IMR-90 (cell line): ENCODE measurements around the gene GRIA3. TPM values are rescaled to one million over a fixed set of nuclear protein-coding genes. Genes with fewer than 3 reads are reported as not detected.

Experiments
- ATAC-seq: fragments of 200-7000 bp; cut with Tn5 transposase; 2 replicates; pipeline ENCODE4 v1.9.1; 2020; ENCODE audit warnings: low read depth, mild to moderate bottlenecking, moderate library complexity
- BruUV-seq: library from RNA; stranded (reverse); fragments of 400-500 nt; replicated peaks from 2 replicates; lab custom pipeline; 2021; lab: Mats Ljungman, UMichigan
- CTCF ChIA-PET: fragments of 300-600 bp; formaldehyde crosslinking; extraction: SDS; loops from one replicate; lab custom pipeline; 2021; ENCODE audit warnings: antibody characterized with exemption; lab: Yijun Ruan, JAX
- POLR2A ChIA-PET: fragments of 300-600 bp; sonication (Branson Sonifier 250); formaldehyde crosslinking; loops from one replicate; lab custom pipeline; 2022; ENCODE audit warnings: antibody characterized with exemption; ENCODE audit not compliant: unreplicated experiment; lab: Charles Lee
- DNase-seq: peaks from one replicate; pipeline ENCODE4 v3.0.0; 2013
- H2AFZ ChIP-seq: replicated peaks from 2 replicates; pipeline ENCODE3; 2013; ENCODE audit warnings: low read length, mild to moderate bottlenecking; ENCODE audit not compliant: poor library complexity
- H2AK5ac ChIP-seq: 2 replicates; pipeline ENCODE4 v1.6.1; 2013; ENCODE audit warnings: low read depth, low read length, inconsistent platforms
- H2AK9ac ChIP-seq: replicated peaks from 2 replicates; pipeline ENCODE3; 2013; ENCODE audit warnings: mild to moderate bottlenecking, low read depth, low read length, moderate library complexity; ENCODE audit not compliant: poor library complexity
- H2BK120ac ChIP-seq: 2 replicates; pipeline ENCODE4 v1.6.1; 2013; ENCODE audit warnings: low read depth, low read length, inconsistent platforms
- H2BK15ac ChIP-seq: 3 replicates; pipeline ENCODE4 v1.6.1; 2013; ENCODE audit warnings: low read depth, low read length, inconsistent platforms
- H2BK20ac ChIP-seq: 2 replicates; pipeline ENCODE4 v1.6.1; 2013; ENCODE audit warnings: low read depth, mild to moderate bottlenecking, inconsistent platforms, low read length, moderate library complexity
- H2BK5ac ChIP-seq: 2 replicates; pipeline ENCODE4 v1.6.1; 2013; ENCODE audit warnings: mild to moderate bottlenecking, low read depth, low read length, inconsistent platforms; ENCODE audit not compliant: poor library complexity, severe bottlenecking
- H3K14ac ChIP-seq: replicated peaks from 2 replicates; pipeline ENCODE4 v1.6.1; 2013; ENCODE audit warnings: low read depth, low read length, inconsistent platforms
- H3K18ac ChIP-seq: 2 replicates; pipeline ENCODE4 v1.6.1; 2013; ENCODE audit warnings: low read depth, low read length, control low read depth
- H3K23ac ChIP-seq: 2 replicates; pipeline ENCODE4 v1.6.1; 2013; ENCODE audit warnings: low read depth, low read length, inconsistent platforms
- H3K27ac ChIP-seq: 2 replicates; pipeline ENCODE4 v1.5.1; 2013; ENCODE audit warnings: mild to moderate bottlenecking, control low read depth, low read length; ENCODE audit not compliant: insufficient read depth
- H3K27me3 ChIP-seq: 2 replicates; pipeline ENCODE4 v1.6.1; 2013; ENCODE audit warnings: low read length; ENCODE audit not compliant: control insufficient read depth, insufficient read depth
- H3K36me3 ChIP-seq: 2 replicates; pipeline ENCODE4 v1.6.1; 2013; ENCODE audit warnings: low read length, mixed read lengths; ENCODE audit not compliant: control insufficient read depth, insufficient read depth
- H3K4ac ChIP-seq: 2 replicates; pipeline ENCODE4 v1.6.1; 2013; ENCODE audit warnings: low read depth, low read length, inconsistent platforms
- H3K4me1 ChIP-seq: 2 replicates; pipeline ENCODE4 v1.6.1; 2013; ENCODE audit warnings: low read length, mixed read lengths; ENCODE audit not compliant: control insufficient read depth, insufficient read depth
- H3K4me2 ChIP-seq: 2 replicates; pipeline ENCODE4 v1.6.1; 2013; ENCODE audit warnings: low read depth, mild to moderate bottlenecking, control low read depth, low read length, moderate library complexity
- H3K4me3 ChIP-seq: 2 replicates; pipeline ENCODE4 v1.5.1; 2013; ENCODE audit warnings: low read depth, mild to moderate bottlenecking, control low read depth, low read length, moderate library complexity; ENCODE audit not compliant: insufficient read depth
- H3K56ac ChIP-seq: 2 replicates; pipeline ENCODE4 v1.6.1; 2013; ENCODE audit warnings: low read length, inconsistent platforms; ENCODE audit not compliant: insufficient read depth; ENCODE audit errors: extremely low read depth
- H3K79me1 ChIP-seq, 2 experiments: 2 replicates each; pipeline ENCODE4 v1.6.1; 2013; ENCODE audit warnings: low read length in 2 of 2, inconsistent platforms in 1 of 2, low read depth in 1 of 2
- H3K9ac ChIP-seq: 2 replicates; pipeline ENCODE4 v1.6.1; 2013; ENCODE audit warnings: low read depth, low read length, control low read depth
- H3K9me1 ChIP-seq: 2 replicates; pipeline ENCODE4 v1.6.1; 2013; ENCODE audit warnings: low read length, inconsistent platforms; ENCODE audit not compliant: insufficient read depth
- H3K9me3 ChIP-seq: 2 replicates; pipeline ENCODE4 v1.6.1; 2013; ENCODE audit warnings: low read length; ENCODE audit not compliant: control insufficient read depth, insufficient read depth
- H4K20me1 ChIP-seq: 2 replicates; pipeline ENCODE4 v1.6.1; 2013; ENCODE audit warnings: low read length, inconsistent platforms; ENCODE audit not compliant: insufficient read depth
- H4K5ac ChIP-seq: 2 replicates; pipeline ENCODE4 v1.6.1; 2013; ENCODE audit warnings: mild to moderate bottlenecking, low read depth, low read length, control low read depth
- H4K8ac ChIP-seq, 2 experiments: 2 replicates each; pipeline ENCODE4 v1.6.1; 2013; ENCODE audit warnings: low read depth in 2 of 2, low read length in 2 of 2, control low read depth in 1 of 2, inconsistent platforms in 1 of 2
- H4K91ac ChIP-seq: 2 replicates; pipeline ENCODE4 v1.6.1; 2013; ENCODE audit warnings: low read depth, low read length, inconsistent platforms; ENCODE audit not compliant: insufficient read depth
- CEBPB ChIP-seq: IDR thresholded peaks from 2 replicates; pipeline ENCODE4 v1.6.1; 2012; ENCODE audit warnings: low read depth, low read length, improper control_type of control experiment
- CHD1 ChIP-seq: IDR thresholded peaks from 2 replicates; pipeline ENCODE4 v1.6.1; 2012; ENCODE audit warnings: low read depth, low read length, improper control_type of control experiment
- FOS ChIP-seq: fragments of 150-350 bp; IDR thresholded peaks from 2 replicates; pipeline ENCODE4 v1.6.1; 2016; ENCODE audit warnings: low read depth, low read length
- MAFK ChIP-seq: IDR thresholded peaks from 2 replicates; pipeline ENCODE4 v1.6.1; 2012; ENCODE audit warnings: low read depth, low read length, improper control_type of control experiment
- MAZ ChIP-seq: IDR thresholded peaks from 2 replicates; pipeline ENCODE4 v1.6.1; 2012; ENCODE audit warnings: low read depth, mild to moderate bottlenecking, low read length, improper control_type of control experiment, moderate library complexity, borderline replicate concordance
- MXI1 ChIP-seq: IDR thresholded peaks from 2 replicates; pipeline ENCODE4 v1.6.1; 2012; ENCODE audit warnings: low read depth, mild to moderate bottlenecking, low read length, moderate library complexity, borderline replicate concordance
- NFE2L2 ChIP-seq: fragments of 150-350 bp; IDR thresholded peaks from 2 replicates; pipeline ENCODE4 v1.6.1; 2016; ENCODE audit warnings: low read depth, mild to moderate bottlenecking, low read length
- POLR2A ChIP-seq: IDR thresholded peaks from 2 replicates; pipeline ENCODE4 v1.6.1; 2012; ENCODE audit warnings: mild to moderate bottlenecking, low read depth, low read length
- RCOR1 ChIP-seq: IDR thresholded peaks from 2 replicates; pipeline ENCODE4 v1.6.1; 2012; ENCODE audit warnings: mild to moderate bottlenecking, low read length, improper control_type of control experiment; ENCODE audit not compliant: insufficient replicate concordance
- RFX5 ChIP-seq: IDR thresholded peaks from 2 replicates; pipeline ENCODE4 v1.8.0; 2012; ENCODE audit warnings: low read depth, mild to moderate bottlenecking, low read length, moderate library complexity
- SMC3 ChIP-seq: fragments of 150-350 bp; IDR thresholded peaks from 2 replicates; pipeline ENCODE4 v1.6.1; 2016; ENCODE audit warnings: low read depth, mild to moderate bottlenecking, antibody characterized with exemption, low read length, moderate library complexity
- dilution Hi-C: fragments of 300-500 bp; cut with HindIII; formaldehyde crosslinking; loops from one replicate; pipeline ENCODE4 v1.14.3; 2018; ENCODE audit warnings: low sequenced_read_pairs; ENCODE audit not compliant: unreplicated experiment
- in situ Hi-C: fragments of 300-500 bp; cut with MboI; formaldehyde crosslinking; loops from 3 replicates; pipeline ENCODE4 v1.14.3; 2019; ENCODE audit warnings: low sequenced_read_pairs, inconsistent platforms, mixed read lengths
- intact Hi-C: fragments of 100-400 bp; cut with micrococcal nuclease; formaldehyde crosslinking; loops from 2 replicates; pipeline ENCODE4 v1.10.0; 2022
- polyA plus RNA-seq, 3 experiments: library from polyadenylated mRNA; depleted of rRNA; stranded (reverse); fragments of >200 nt; gene quantifications; 2 replicates each; pipeline ENCODE4 v1.2.3, GENCODE V29; 2012; ENCODE audit warnings: low replicate concordance in 1 of 3
- total RNA-seq: library from RNA; depleted of rRNA; stranded (reverse); fragments of >200 nt; gene quantifications from 2 replicates; pipeline ENCODE4 v1.2.3, GENCODE V29; 2012
- TF ChIP-seq, protein P1 (sequence below): fragments of 150-350 bp; IDR thresholded peaks from 2 replicates; pipeline ENCODE4 v1.6.1; 2016; ENCODE audit warnings: low read depth, mild to moderate bottlenecking, low read length, moderate library complexity, borderline replicate concordance
- TF ChIP-seq, protein P2 (sequence below): fragments of 150-350 bp; IDR thresholded peaks from 2 replicates; pipeline ENCODE4 v1.6.1; 2017; ENCODE audit warnings: mild to moderate bottlenecking, antibody characterized with exemption, low read length, low read depth
- TF ChIP-seq, protein P3 (sequence below): conservative IDR thresholded peaks from 2 replicates; pipeline ENCODE4 v1.5.1; 2012; ENCODE audit warnings: mild to moderate bottlenecking, low read depth, low read length, improper control_type of control experiment

GRIA3 gene
- total and polyA plus RNA-seq, 2 of the 4 experiments (the other 2 are of a cell fraction), result not detected

DNA sequence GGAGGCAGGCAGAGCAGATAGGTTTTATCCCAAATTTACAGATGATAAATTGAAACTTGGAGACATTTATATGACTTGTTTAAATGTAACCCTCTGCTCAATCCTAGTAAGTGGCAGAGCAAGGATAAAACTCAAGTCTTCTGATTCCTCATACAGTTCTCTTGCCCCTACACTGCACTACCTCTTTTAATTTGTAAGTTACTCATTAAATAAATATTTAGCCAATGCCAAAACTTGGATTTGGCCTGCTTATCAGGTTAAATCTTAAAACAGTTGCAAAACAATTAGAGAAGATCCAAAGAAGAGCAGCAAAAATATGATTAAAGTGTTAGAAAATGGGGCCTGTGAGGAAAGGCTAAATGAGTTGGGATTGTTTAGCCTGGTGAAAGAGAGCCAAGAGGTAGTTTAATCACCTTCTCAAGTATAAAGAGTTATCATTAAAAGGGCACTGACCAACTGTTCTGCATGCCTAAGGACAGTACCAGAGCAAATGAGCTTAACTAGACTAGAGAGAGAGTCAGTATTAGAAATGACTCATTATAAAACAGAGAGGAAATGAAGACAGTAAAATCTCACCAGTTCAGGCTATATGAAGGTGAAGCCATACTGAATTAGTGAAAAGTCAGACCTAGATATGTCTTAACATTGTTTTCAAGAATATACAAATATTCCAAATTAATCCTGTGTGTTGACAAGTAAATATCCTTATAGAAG lies 146.3 kb downstream of the GRIA3 start:
- Histone ChIP-seq H3K18ac (no peak overlapping the region), H2AK5ac (no peak overlapping the region), H3K9me1 (no peaks in the 10 kb centered on the region), H2BK5ac (no peak overlapping the region), H3K4me1 (no peaks in the 10 kb centered on the region), H3K27me3 (no peaks in the 10 kb centered on the region), H2BK20ac (no peak overlapping the region), H3K4me2 (no peak overlapping the region), H2AK9ac (no peak overlapping the region), H3K9me3 (no peaks in the 10 kb centered on the region), H2BK120ac (no peak overlapping the region), H2BK15ac (no peak overlapping the region), H3K27ac (no peak overlapping the region), H4K20me1 (no peaks in the 10 kb centered on the region), H3K56ac (no peak overlapping the region), H3K36me3 (no peaks in the 10 kb centered on the region), H4K5ac (no peak overlapping the region), H3K4ac (no peak overlapping the region), H3K14ac (no peak overlapping the region), H2AFZ (no peak overlapping the region), H3K4me3 (no peak overlapping the region), H3K9ac (no peak overlapping the region), H3K79me1 (no peaks in the 10 kb centered on the region), H3K23ac (no peak overlapping the region), H4K91ac (no peak overlapping the region), H4K8ac (no peak overlapping the region)
- intact Hi-C loops (no loop called here), in situ Hi-C loops (no loop called here), dilution Hi-C loops (no loop called here)
- POLR2A ChIA-PET, result no interaction called here
- DNase-seq (no peak), ATAC-seq (no peak)
- CTCF ChIA-PET, result no interaction called here
- BruUV-seq, result no TSS peak
- TF ChIP-seq, protein P1, sequence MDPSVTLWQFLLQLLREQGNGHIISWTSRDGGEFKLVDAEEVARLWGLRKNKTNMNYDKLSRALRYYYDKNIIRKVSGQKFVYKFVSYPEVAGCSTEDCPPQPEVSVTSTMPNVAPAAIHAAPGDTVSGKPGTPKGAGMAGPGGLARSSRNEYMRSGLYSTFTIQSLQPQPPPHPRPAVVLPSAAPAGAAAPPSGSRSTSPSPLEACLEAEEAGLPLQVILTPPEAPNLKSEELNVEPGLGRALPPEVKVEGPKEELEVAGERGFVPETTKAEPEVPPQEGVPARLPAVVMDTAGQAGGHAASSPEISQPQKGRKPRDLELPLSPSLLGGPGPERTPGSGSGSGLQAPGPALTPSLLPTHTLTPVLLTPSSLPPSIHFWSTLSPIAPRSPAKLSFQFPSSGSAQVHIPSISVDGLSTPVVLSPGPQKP, result no peak
- TF ChIP-seq NFE2L2 (no peak), CHD1 (no peak), MAZ (no peak), RFX5 (no peak), POLR2A (no peak), RCOR1 (no peak), CEBPB (no peak), MAFK (no peak), FOS (no peak), MXI1 (no peak), SMC3 (no peak)
- TF ChIP-seq, protein P2, sequence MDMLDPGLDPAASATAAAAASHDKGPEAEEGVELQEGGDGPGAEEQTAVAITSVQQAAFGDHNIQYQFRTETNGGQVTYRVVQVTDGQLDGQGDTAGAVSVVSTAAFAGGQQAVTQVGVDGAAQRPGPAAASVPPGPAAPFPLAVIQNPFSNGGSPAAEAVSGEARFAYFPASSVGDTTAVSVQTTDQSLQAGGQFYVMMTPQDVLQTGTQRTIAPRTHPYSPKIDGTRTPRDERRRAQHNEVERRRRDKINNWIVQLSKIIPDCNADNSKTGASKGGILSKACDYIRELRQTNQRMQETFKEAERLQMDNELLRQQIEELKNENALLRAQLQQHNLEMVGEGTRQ, result no peak
- TF ChIP-seq, protein P3, sequence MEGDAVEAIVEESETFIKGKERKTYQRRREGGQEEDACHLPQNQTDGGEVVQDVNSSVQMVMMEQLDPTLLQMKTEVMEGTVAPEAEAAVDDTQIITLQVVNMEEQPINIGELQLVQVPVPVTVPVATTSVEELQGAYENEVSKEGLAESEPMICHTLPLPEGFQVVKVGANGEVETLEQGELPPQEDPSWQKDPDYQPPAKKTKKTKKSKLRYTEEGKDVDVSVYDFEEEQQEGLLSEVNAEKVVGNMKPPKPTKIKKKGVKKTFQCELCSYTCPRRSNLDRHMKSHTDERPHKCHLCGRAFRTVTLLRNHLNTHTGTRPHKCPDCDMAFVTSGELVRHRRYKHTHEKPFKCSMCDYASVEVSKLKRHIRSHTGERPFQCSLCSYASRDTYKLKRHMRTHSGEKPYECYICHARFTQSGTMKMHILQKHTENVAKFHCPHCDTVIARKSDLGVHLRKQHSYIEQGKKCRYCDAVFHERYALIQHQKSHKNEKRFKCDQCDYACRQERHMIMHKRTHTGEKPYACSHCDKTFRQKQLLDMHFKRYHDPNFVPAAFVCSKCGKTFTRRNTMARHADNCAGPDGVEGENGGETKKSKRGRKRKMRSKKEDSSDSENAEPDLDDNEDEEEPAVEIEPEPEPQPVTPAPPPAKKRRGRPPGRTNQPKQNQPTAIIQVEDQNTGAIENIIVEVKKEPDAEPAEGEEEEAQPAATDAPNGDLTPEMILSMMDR, result no peak
